GM12891 (cell line): ENCODE data around the gene TNFSF11.

Source experiments
- POLR2A ChIP-seq: IDR thresholded peaks from 2 replicates; pipeline ENCODE4 v1.6.1; 2011; ENCODE audit warnings: low read depth, low read length, control low read depth
- POLR2AphosphoS5 ChIP-seq: IDR thresholded peaks from 2 replicates; pipeline ENCODE4 v1.6.1; 2011; ENCODE audit warnings: low read depth, low read length, control low read depth

GRCh38 chr13:42649141-42649540, 75.2 kb downstream of the TNFSF11 start:
- TF ChIP-seq POLR2A (no peak), POLR2AphosphoS5 (no peak)
